Testis (tissue), 2 donors: ENCODE results near the gene CHERP.

Experiments used
- POLR2A ChIP-seq: fragments of 450-650 bp; IDR thresholded peaks from one replicate; pipeline ENCODE4 v1.6.1; 2017; ENCODE audit warnings: antibody characterized with exemption, mild to moderate bottlenecking, moderate library complexity
- TF ChIP-seq, protein P1 (sequence below), 3 experiments: fragments of 450-650 bp in 2 of 3; fragments of 200-600 bp in 1 of 3; sonication (generic) in 1 of 3; IDR thresholded peaks; one replicate each; pipeline ENCODE4 v1.5.1; 2016 to 2019; ENCODE audit warnings: antibody characterized with exemption in 3 of 3, mild to moderate bottlenecking in 2 of 3, moderate library complexity in 1 of 3

DNA sequence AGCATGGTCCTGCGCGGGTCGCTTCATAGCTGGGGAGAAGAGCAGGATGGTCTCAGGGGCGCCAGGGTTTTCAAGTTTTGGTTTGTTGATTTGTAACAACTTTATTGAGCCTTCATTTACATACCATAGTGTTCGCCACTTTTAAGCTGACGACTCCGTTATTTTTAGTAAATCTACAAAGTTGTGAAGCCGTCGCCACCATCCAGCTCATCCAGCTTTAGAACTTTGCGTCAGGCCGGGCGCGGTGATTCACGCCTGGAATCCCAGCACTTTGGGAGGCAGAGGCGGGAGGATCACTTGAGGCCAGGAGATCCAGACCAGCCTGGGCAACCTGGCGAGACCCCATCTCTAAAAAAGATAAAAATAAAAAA lies 45.6 kb downstream of the CHERP start:
- TF ChIP-seq, protein P1, sequence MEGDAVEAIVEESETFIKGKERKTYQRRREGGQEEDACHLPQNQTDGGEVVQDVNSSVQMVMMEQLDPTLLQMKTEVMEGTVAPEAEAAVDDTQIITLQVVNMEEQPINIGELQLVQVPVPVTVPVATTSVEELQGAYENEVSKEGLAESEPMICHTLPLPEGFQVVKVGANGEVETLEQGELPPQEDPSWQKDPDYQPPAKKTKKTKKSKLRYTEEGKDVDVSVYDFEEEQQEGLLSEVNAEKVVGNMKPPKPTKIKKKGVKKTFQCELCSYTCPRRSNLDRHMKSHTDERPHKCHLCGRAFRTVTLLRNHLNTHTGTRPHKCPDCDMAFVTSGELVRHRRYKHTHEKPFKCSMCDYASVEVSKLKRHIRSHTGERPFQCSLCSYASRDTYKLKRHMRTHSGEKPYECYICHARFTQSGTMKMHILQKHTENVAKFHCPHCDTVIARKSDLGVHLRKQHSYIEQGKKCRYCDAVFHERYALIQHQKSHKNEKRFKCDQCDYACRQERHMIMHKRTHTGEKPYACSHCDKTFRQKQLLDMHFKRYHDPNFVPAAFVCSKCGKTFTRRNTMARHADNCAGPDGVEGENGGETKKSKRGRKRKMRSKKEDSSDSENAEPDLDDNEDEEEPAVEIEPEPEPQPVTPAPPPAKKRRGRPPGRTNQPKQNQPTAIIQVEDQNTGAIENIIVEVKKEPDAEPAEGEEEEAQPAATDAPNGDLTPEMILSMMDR (IDR thresholded peaks at IDR 0.05) = no peak
- no peak for TF ChIP-seq POLR2A
